Activated gamma-delta T cell (primary cell): ENCODE measurements around the gene CASS4.
"Not testable (repeated sequence)": the region's sequence is repeated elsewhere in the genome, so short reads cannot be mapped to it uniquely, and the experiment has no call there.

Source experiments
- DNase-seq: peaks from one replicate; lab custom pipeline; 2025; lab: John Stamatoyannopoulos, UW
- total RNA-seq, 2 donors: gene quantifications; one replicate each; lab custom pipeline; 2026; lab: John Stamatoyannopoulos, UW

Gene CASS4, protein sequence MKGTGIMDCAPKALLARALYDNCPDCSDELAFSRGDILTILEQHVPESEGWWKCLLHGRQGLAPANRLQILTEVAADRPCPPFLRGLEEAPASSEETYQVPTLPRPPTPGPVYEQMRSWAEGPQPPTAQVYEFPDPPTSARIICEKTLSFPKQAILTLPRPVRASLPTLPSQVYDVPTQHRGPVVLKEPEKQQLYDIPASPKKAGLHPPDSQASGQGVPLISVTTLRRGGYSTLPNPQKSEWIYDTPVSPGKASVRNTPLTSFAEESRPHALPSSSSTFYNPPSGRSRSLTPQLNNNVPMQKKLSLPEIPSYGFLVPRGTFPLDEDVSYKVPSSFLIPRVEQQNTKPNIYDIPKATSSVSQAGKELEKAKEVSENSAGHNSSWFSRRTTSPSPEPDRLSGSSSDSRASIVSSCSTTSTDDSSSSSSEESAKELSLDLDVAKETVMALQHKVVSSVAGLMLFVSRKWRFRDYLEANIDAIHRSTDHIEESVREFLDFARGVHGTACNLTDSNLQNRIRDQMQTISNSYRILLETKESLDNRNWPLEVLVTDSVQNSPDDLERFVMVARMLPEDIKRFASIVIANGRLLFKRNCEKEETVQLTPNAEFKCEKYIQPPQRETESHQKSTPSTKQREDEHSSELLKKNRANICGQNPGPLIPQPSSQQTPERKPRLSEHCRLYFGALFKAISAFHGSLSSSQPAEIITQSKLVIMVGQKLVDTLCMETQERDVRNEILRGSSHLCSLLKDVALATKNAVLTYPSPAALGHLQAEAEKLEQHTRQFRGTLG
- total RNA-seq = 12.4 to 13.0 reads per million in 2 donors

- DNase-seq = no peak
These were observed at the start of gene CASS4 for GRCh38 chr20:56411759-56412472. Gene CASS4, plus strand, starts transcription at chr20:56412260. Its CDS starts 199 bp downstream, at chr20:56412459.

GRCh38 chr20:56362833-56363413, 49.1 kb upstream of the CASS4 start:
- no peak for DNase-seq

- no peak for DNase-seq
These were observed 48.6 kb upstream of the CASS4 start for GRCh38 chr20:56363491-56363890.

DNA sequence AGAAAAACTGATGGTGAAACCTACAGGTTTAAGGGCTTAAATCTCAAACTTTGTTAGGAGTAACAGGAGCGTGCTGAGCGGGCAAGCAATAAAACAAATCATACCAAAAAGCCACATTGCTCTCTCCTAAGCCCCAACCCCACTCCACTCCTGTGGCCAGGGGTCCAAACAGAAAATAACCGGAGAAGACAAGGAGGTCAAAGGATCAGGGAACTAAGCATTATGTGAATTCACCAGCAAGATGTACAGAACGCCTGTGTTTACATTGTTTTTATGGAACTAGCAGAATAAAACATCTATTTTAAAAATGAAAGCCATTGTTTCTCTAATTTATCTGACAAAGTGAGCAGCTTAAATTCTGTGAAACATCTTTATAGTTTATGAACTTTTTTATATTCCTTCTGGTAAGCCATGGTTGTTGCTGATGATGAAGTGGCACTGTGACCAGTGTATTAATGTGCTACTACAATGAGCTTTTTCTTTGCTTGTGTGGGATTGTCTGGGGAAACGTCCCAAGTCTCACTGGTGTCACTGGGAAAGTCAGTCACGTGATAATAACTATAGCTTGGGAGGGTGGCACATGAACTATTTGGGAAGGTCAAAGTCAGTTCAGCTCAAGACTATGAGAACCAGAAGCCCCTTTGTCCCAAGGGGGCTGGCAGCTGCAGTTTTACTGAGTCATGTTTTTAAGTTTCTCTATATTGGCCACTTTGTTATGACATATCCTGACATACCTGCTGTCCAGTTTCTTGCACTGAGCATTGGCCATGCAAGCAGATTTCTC, 43.5 kb upstream of the CASS4 start:
- DNase-seq = no peak

- no peak for DNase-seq
These were observed 42.9 kb upstream of the CASS4 start for GRCh38 chr20:56369179-56369578.

DNA sequence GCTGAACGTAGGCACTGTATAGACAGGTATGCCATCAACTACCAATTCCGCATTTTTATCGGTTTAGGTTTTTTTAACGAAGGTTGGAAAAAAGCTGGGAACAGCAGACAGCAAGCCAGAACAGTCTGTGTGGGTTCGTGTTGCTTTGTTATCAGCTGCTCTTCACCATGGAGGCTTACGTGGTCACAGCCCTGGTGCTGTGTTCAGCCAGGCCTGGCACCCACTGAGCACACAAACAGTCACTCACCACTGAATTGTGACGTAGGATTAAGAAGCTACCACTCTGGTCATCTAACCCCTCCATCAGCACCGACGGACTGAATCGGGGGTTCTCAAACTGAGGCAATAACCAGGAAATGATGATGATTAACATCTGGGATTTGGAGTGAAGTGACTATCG, 40.1 kb upstream of the CASS4 start:
- no peak for DNase-seq

GRCh38 chr20:56372850-56373249, 39.2 kb upstream of the CASS4 start:
- DNase-seq = no peak

GRCh38 chr20:56373942-56374341, 38.1 kb upstream of the CASS4 start:
- no peak for DNase-seq

DNA sequence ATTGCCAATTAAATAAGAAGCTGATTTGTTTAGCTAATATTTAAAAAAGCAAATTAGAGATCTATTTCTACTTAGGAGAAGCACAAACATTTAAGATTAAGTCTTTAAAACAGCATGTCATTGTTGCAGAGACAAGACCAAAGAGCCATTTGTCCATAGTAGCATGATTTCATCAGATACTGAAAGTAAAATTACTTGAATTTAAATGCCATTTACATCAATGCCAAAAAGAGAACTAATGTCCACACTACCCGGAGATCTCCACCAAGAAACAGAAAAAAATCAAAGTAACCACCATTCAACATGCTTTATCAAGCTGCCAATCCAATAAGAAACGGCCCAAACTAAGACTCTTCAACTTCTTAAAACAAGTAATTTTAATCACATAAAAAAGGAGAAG, 35.7 kb upstream of the CASS4 start:
- no peak for DNase-seq

DNA sequence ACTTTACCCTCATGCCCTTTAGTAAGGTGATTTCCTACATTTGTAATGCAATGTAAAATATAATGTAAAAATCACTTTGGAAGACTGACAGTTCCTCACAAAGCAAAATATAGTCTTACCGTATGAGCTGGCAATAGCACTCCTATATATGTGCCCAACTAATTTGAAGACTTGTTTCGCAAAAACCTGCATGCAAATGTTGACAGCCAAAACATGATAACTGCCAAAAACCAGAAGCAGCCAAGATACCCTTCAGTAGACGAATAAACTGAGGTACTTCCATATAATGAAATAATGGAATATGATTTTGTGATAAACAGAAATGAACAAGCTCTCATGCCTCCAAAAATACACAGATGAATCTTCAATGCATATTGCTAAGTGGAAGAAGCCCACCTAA, 33.7 kb upstream of the CASS4 start:
- no peak for DNase-seq

- no peak for DNase-seq
These were observed 31.7 kb upstream of the CASS4 start for GRCh38 chr20:56380375-56380774.

- no peak for DNase-seq
These were observed 30.6 kb upstream of the CASS4 start for GRCh38 chr20:56381501-56381900.

GRCh38 chr20:56382696-56383095, 29.4 kb upstream of the CASS4 start:
- DNase-seq = no peak

- DNase-seq = no peak
These were observed 28.7 kb upstream of the CASS4 start for GRCh38 chr20:56383334-56383733.

DNA sequence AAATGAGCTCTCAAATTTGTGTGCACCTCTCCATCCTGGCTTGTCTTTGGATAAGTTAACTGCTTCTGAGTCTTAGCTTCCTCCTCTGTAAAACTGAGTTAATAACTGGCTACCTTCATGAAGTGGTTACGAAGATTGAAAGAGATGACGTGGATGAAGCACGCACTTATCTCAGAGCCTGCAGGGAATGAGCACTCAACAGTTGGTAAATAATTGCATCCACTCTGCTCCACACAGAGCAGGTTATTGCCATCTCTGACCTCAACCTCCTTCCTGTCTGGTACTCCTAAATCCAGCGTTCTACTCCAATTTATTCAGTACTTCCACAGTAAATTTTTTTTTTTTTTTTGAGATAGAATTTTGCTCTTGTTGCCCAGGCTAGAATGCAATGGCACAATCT, 26.9 kb upstream of the CASS4 start:
- DNase-seq = no peak

GRCh38 chr20:56386219-56386618, 25.8 kb upstream of the CASS4 start:
- DNase-seq = no peak

- DNase-seq = no peak
These were observed 23.2 kb upstream of the CASS4 start for GRCh38 chr20:56388882-56389281.

- no peak for DNase-seq
These were observed 22.3 kb upstream of the CASS4 start for GRCh38 chr20:56389807-56390206.

GRCh38 chr20:56390396-56390795, 21.7 kb upstream of the CASS4 start:
- not testable (repeated sequence) for DNase-seq

- no peak for DNase-seq
These were observed 21.0 kb upstream of the CASS4 start for GRCh38 chr20:56391037-56391436.

- DNase-seq = no peak
These were observed 20.4 kb upstream of the CASS4 start for GRCh38 chr20:56391596-56392131.
